Measurements from ENCODE around the gene SPTB.

Gene SPTB

GRCh38 chr14:64752909-64753308, 126.8 kb downstream of the SPTB start:
- H3K4me3 ChIP-seq (ENCODE audit: control insufficient read depth, low read depth, low read length), result no peak overlapping the region
- DNase-seq (ENCODE audit: low read depth), result no peak
- no peak for TF ChIP-seq CTCF (IDR thresholded peaks at IDR 0.05; ENCODE audit: control insufficient read depth, insufficient read depth, low read depth, low read length, missing control alignments)

- no peak for DNase-seq (ENCODE audit: low read depth)
- TF ChIP-seq CTCF (IDR thresholded peaks at IDR 0.05; ENCODE audit: control insufficient read depth, insufficient read depth, low read depth, low read length, missing control alignments), result no peak
- no peak overlapping the region for H3K4me3 ChIP-seq (ENCODE audit: control insufficient read depth, low read depth, low read length)
Measured at GRCh38 chr14:64748995-64749714, 130.6 kb downstream of the SPTB start.

- no peak for TF ChIP-seq CTCF (IDR thresholded peaks at IDR 0.05; ENCODE audit: control insufficient read depth, insufficient read depth, low read depth, low read length, missing control alignments)
- no peak for DNase-seq (ENCODE audit: low read depth)
- H3K4me3 ChIP-seq (ENCODE audit: control insufficient read depth, low read depth, low read length), result no peak overlapping the region
Measured at GRCh38 chr14:64748521-64748920, 131.2 kb downstream of the SPTB start.

GRCh38 chr14:64747327-64747726, 132.4 kb downstream of the SPTB start:
- DNase-seq (ENCODE audit: low read depth), result no peak
- no peak overlapping the region for H3K4me3 ChIP-seq (ENCODE audit: control insufficient read depth, low read depth, low read length)
- TF ChIP-seq CTCF (IDR thresholded peaks at IDR 0.05; ENCODE audit: control insufficient read depth, insufficient read depth, low read depth, low read length, missing control alignments), result no peak

GRCh38 chr14:64746298-64747250, 133.1 kb downstream of the SPTB start:
- no peak for DNase-seq (ENCODE audit: low read depth)
- TF ChIP-seq CTCF (IDR thresholded peaks at IDR 0.05; ENCODE audit: control insufficient read depth, insufficient read depth, low read depth, low read length, missing control alignments), result no peak
- no peak overlapping the region for H3K4me3 ChIP-seq (ENCODE audit: control insufficient read depth, low read depth, low read length)

- no peak for DNase-seq (ENCODE audit: low read depth)
- no peak for TF ChIP-seq CTCF (IDR thresholded peaks at IDR 0.05; ENCODE audit: control insufficient read depth, insufficient read depth, low read depth, low read length, missing control alignments)
- H3K4me3 ChIP-seq (ENCODE audit: control insufficient read depth, low read depth, low read length), result no peak overlapping the region
Measured at GRCh38 chr14:64745511-64746091, 134.1 kb downstream of the SPTB start.
